Osteoblast (primary cell): Measurements from ENCODE around the gene ZNF836. TPM values are rescaled to one million over a fixed set of nuclear protein-coding genes. Genes with fewer than 3 reads are reported as not detected.

ENCODE experiments used
- DNase-seq: peaks from one replicate; pipeline ENCODE4 v3.0.0; 2011; ENCODE audit warnings: low spot score, mixed read lengths; ENCODE audit not compliant: insufficient read length; ENCODE audit errors: missing footprints
- H2AFZ ChIP-seq: 2 replicates; pipeline ENCODE4 v1.6.0; 2011; ENCODE audit warnings: mild to moderate bottlenecking, low read length
- H3K27ac ChIP-seq: 2 replicates; pipeline ENCODE4 v1.5.1; 2011; ENCODE audit warnings: mild to moderate bottlenecking, low read depth, low read length, moderate library complexity
- H3K27me3 ChIP-seq: 2 replicates; pipeline ENCODE4 v1.6.0; 2012; ENCODE audit warnings: mild to moderate bottlenecking, control low read depth, inconsistent platforms, low read length, moderate library complexity; ENCODE audit not compliant: insufficient read depth
- H3K36me3 ChIP-seq: 2 replicates; pipeline ENCODE4 v1.5.1; 2011; ENCODE audit warnings: mild to moderate bottlenecking, low read length, control low read depth, moderate library complexity; ENCODE audit not compliant: insufficient read depth
- H3K4me1 ChIP-seq: 2 replicates; pipeline ENCODE4 v1.5.1; 2011; ENCODE audit warnings: mild to moderate bottlenecking, low read length, control low read depth, moderate library complexity; ENCODE audit not compliant: insufficient read depth
- H3K4me2 ChIP-seq: 2 replicates; pipeline ENCODE4 v1.6.0; 2011; ENCODE audit warnings: mild to moderate bottlenecking, low read length; ENCODE audit not compliant: insufficient read depth
- H3K4me3 ChIP-seq: fragments of 200-600 bp; sonication (generic); 3 replicates; pipeline ENCODE4 v1.5.1; 2012; ENCODE audit warnings: mild to moderate bottlenecking, low read length, inconsistent platforms; ENCODE audit not compliant: insufficient read depth
- H3K79me2 ChIP-seq: 2 replicates; pipeline ENCODE4 v1.6.0; 2012; ENCODE audit warnings: mild to moderate bottlenecking, low read length, control low read depth, inconsistent platforms; ENCODE audit not compliant: insufficient read depth
- H3K9me3 ChIP-seq: 2 replicates; pipeline ENCODE4 v1.5.1; 2011; ENCODE audit warnings: low read depth, low read length, control low read depth
- H4K20me1 ChIP-seq: 2 replicates; pipeline ENCODE4 v1.6.0; 2012; ENCODE audit warnings: mild to moderate bottlenecking, low read length, control low read depth; ENCODE audit not compliant: insufficient read depth
- CTCF ChIP-seq: IDR thresholded peaks from 2 replicates; pipeline ENCODE4 v1.5.1; 2011; ENCODE audit warnings: mild to moderate bottlenecking, low read depth, low read length, moderate library complexity; ENCODE audit errors: extremely low read depth
- small RNA-seq: library from RNA; depleted of rRNA; stranded (forward); fragments of <200 nt; gene quantifications from one replicate; pipeline ENCODE3, GENCODE V24; 2012
- total RNA-seq: library from RNA; depleted of rRNA; stranded (reverse); fragments of >200 nt; gene quantifications from 2 replicates; pipeline ENCODE4 v1.2.3, GENCODE V29; 2012

ZNF836 gene
- total RNA-seq, 1 donor, result 11.9 TPM

- no peak overlapping the region for H3K27ac ChIP-seq
- DNase-seq, result no peak
- no peaks in the 10 kb centered on the region for H3K4me1 ChIP-seq
- H3K4me2 ChIP-seq, result no peak overlapping the region
- no peaks in the 10 kb centered on the region for H3K79me2 ChIP-seq
- H3K9me3 ChIP-seq, result peaks cover 63% of the 10 kb centered on the region
- no peak overlapping the region for H2AFZ ChIP-seq
- no peak for TF ChIP-seq CTCF
- peaks cover 47% of the 10 kb centered on the region for H3K36me3 ChIP-seq
- no peak overlapping the region for H3K4me3 ChIP-seq
- no peaks in the 10 kb centered on the region for H3K27me3 ChIP-seq
- no peaks in the 10 kb centered on the region for H4K20me1 ChIP-seq
These were observed 56.7 kb downstream of the ZNF836 start for GRCh38 chr19:52114691-52115090.

- no peak overlapping the region for H3K4me2 ChIP-seq
- H3K36me3 ChIP-seq, result peaks cover 26% of the 10 kb centered on the region
- TF ChIP-seq CTCF, result no peak
- no peaks in the 10 kb centered on the region for H3K79me2 ChIP-seq
- DNase-seq, result no peak
- H3K27me3 ChIP-seq, result no peaks in the 10 kb centered on the region
- no peak overlapping the region for H3K27ac ChIP-seq
- H4K20me1 ChIP-seq, result no peaks in the 10 kb centered on the region
- no peak overlapping the region for H3K4me3 ChIP-seq
- no peak overlapping the region for H2AFZ ChIP-seq
- peaks cover 45% of the 10 kb centered on the region for H3K9me3 ChIP-seq
- no peaks in the 10 kb centered on the region for H3K4me1 ChIP-seq
These were observed 58.8 kb downstream of the ZNF836 start for GRCh38 chr19:52112624-52113023.

- no peak for DNase-seq
- TF ChIP-seq CTCF, result no peak
- no peak overlapping the region for H2AFZ ChIP-seq
- H3K36me3 ChIP-seq, result peaks cover 8% of the 10 kb centered on the region
- no peaks in the 10 kb centered on the region for H3K79me2 ChIP-seq
- no peaks in the 10 kb centered on the region for H3K27me3 ChIP-seq
- H3K4me1 ChIP-seq, result no peaks in the 10 kb centered on the region
- H3K4me3 ChIP-seq, result no peak overlapping the region
- H3K4me2 ChIP-seq, result no peak overlapping the region
- no peaks in the 10 kb centered on the region for H4K20me1 ChIP-seq
- H3K27ac ChIP-seq, result no peak overlapping the region
- peaks cover 34% of the 10 kb centered on the region for H3K9me3 ChIP-seq
These were observed 60.6 kb downstream of the ZNF836 start for GRCh38 chr19:52110780-52111179.

Small RNAs within 50 kb of the gene (small RNA-seq; reads per million reads assigned to genes)
- 1.0 reads per million, percentile 30 among the genes with 10 or more reads in this experiment for gene RPL37P23

Other genes with a start within 250 kb of the ZNF836 start
- 6.5 and 8.0 TPM in 2 replicates for gene ZNF613, start 244.1 kb downstream of the ZNF836 start, total RNA-seq
- gene ZNF350, start 184.8 kb downstream of the ZNF836 start, total RNA-seq, result 11.5 and 13.8 TPM in 2 replicates
- 10.9 and 13.0 TPM in 2 replicates for gene ZNF615, start 163.4 kb downstream of the ZNF836 start, total RNA-seq
- gene ZNF614, start 143.2 kb downstream of the ZNF836 start, total RNA-seq, result 9.1 and 9.4 TPM in 2 replicates
- gene ZNF432, start 122.8 kb downstream of the ZNF836 start, total RNA-seq, result 8.8 and 11.9 TPM in 2 replicates
- 27.9 and 30.9 TPM in 2 replicates for gene ZNF841, start 75.9 kb downstream of the ZNF836 start, total RNA-seq
- 9.8 and 12.7 TPM in 2 replicates for gene ZNF616, start 31.7 kb downstream of the ZNF836 start, total RNA-seq
- gene PPP2R1A, start 18.4 kb upstream of the ZNF836 start, total RNA-seq, result 151 and 183 TPM in 2 replicates
- gene ZNF766, start 98.0 kb upstream of the ZNF836 start, total RNA-seq, result 11.2 and 16.5 TPM in 2 replicates
- 9.4 and 10.3 TPM in 2 replicates for gene ZNF480, start 125.5 kb upstream of the ZNF836 start, total RNA-seq
- 2.9 and 3.3 TPM in 2 replicates for gene ZNF610, start 164.6 kb upstream of the ZNF836 start, total RNA-seq
- 18.5 and 27.1 TPM in 2 replicates for gene ZNF880, start 198.3 kb upstream of the ZNF836 start, total RNA-seq
- gene ZNF528, start 226.2 kb upstream of the ZNF836 start, total RNA-seq, result 26.5 and 32.9 TPM in 2 replicates